DOHH2 (cell line): ENCODE measurements around the gene ZNF593OS.

Source experiments
- EZH2phosphoT487 ChIP-seq: fragments of 200-600 bp; sonication (generic); IDR thresholded peaks from 2 replicates; pipeline ENCODE4 v1.6.1; 2017; ENCODE audit warnings: borderline replicate concordance, mild to moderate bottlenecking, antibody characterized with exemption, low read length, moderate library complexity, mixed read lengths
- TF ChIP-seq, protein P1 (sequence below): fragments of 200-600 bp; sonication (generic); IDR thresholded peaks from one replicate; pipeline ENCODE4 v1.5.1; 2014; ENCODE audit warnings: antibody characterized with exemption, mild to moderate bottlenecking, low read depth, low read length; ENCODE audit not compliant: poor library complexity, severe bottlenecking

DNA sequence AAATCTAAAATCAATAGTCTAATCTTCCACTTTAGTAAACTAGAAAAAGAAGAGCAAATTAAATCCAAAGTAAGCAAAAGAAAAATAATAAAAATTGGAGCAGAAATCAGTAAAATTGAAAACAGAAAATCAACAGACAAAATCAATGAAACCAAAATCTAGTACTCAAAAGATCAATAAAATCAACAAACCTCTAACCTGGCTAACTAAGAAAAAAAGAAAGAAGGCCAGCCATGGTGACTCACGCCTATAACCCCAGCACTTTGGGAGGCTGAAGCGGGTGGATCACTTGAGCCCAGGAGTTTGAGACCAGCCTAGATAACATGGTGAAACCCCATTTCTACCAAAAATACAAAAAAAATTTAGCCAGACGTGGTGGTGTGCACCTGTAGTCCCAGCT, 37.2 kb downstream of the ZNF593OS start:
- TF ChIP-seq, protein P1, sequence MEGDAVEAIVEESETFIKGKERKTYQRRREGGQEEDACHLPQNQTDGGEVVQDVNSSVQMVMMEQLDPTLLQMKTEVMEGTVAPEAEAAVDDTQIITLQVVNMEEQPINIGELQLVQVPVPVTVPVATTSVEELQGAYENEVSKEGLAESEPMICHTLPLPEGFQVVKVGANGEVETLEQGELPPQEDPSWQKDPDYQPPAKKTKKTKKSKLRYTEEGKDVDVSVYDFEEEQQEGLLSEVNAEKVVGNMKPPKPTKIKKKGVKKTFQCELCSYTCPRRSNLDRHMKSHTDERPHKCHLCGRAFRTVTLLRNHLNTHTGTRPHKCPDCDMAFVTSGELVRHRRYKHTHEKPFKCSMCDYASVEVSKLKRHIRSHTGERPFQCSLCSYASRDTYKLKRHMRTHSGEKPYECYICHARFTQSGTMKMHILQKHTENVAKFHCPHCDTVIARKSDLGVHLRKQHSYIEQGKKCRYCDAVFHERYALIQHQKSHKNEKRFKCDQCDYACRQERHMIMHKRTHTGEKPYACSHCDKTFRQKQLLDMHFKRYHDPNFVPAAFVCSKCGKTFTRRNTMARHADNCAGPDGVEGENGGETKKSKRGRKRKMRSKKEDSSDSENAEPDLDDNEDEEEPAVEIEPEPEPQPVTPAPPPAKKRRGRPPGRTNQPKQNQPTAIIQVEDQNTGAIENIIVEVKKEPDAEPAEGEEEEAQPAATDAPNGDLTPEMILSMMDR, result no peak
- no peak for TF ChIP-seq EZH2phosphoT487
